HG02870 (cell line): ENCODE data around the gene HDAC3.
A peak's percentile ranks its signal among the peaks of the same experiment; 100 is the strongest.
"Not testable (repeated sequence)": the region's sequence is repeated elsewhere in the genome, so short reads cannot be mapped to it uniquely, and the experiment has no call there.

ENCODE experiments used
- ATAC-seq: cut with Tn5 transposase; IDR thresholded peaks from one replicate; pipeline ENCODE4 v1.9.1; 2021; ENCODE audit warnings: mild to moderate bottlenecking, moderate library complexity; ENCODE audit not compliant: unreplicated experiment

Gene HDAC3

DNA sequence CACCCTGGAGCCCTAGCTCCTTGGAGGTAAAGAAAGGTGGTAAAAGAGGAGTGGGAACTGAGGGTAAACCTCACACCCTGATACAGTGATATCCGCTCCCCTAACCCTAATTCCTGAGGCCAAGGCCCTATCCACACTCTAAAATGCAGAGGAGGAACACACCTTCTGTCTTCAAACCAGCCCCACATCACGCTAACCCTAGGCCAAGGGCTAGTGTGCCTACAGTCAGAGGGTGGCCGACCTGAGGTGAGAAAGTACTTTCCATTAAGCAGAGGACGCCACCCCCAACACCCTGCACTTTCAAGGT lies 590 bp downstream of the HDAC3 start:
- no peak for ATAC-seq

DNA sequence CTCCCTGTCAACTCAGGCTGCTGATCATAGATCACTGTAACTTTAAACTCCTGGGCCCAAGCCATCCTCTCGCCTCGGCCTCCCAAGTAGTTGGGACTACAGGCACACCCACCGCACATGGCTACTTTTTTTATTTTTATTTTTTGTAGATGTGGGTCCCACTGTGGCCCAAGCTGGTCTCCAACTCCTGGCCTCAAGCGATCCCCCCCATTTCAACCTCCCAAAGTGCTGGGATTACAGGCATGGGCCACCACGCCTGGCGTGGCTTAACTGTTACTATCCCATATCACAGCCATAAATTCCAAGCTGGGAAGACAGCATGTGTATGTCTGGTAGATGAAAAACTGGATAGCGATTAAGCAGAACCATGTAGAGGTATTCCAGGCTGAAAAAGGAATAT lies 1.0 kb downstream of the HDAC3 start:
- ATAC-seq, result no peak

DNA sequence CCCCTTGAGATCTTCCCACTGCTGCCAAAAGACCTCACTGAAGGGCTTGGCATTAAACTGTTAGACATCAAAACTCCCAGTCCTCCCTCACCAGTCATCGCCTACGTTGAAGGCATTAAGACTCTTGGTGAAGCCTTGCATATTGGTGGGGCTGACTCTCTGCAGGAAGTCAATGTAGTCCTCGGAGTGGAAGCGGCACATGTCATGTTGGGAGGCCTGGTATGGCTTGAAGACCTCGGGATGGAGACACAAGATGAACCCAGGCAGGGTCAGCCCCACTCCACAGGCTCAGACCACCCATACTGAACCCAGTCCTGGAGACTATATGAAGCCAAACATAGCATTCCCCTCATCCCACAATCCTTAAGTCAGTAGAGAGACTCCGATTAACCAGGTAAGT lies 1.9 kb downstream of the HDAC3 start:
- no peak for ATAC-seq

DNA sequence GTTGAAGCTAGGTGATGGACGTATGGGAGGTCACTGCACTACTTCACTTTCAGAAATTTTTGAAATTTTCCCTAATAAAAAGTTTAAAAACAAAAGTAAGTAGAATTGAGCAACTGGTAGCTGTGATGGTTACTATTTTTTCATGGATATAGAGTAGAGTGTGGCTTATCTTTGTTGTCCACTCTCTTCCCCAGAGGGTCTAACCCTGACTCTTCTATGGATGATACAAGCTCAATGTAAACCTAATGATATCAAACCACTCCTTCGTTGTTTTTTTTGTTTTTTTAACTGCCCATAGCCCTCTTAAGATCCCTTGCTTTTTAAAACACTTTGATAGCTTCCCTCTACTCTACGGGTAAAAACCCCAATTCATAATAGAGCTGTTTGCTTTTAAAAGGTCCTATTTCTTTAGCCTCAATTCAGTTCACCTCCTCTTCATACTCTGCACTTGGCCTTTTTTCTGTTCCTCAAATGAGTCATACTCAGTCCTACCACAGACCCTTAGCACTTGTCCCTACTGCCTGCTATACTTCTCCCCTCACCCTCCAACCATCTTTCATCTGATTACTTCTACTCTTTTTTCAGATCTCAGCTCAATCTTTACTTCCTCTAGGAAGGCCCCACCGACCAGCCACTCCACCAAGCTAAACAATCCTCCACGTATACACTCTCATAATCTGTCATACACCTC lies 2.6 kb downstream of the HDAC3 start:
- ATAC-seq, result peak; percentile 83

DNA sequence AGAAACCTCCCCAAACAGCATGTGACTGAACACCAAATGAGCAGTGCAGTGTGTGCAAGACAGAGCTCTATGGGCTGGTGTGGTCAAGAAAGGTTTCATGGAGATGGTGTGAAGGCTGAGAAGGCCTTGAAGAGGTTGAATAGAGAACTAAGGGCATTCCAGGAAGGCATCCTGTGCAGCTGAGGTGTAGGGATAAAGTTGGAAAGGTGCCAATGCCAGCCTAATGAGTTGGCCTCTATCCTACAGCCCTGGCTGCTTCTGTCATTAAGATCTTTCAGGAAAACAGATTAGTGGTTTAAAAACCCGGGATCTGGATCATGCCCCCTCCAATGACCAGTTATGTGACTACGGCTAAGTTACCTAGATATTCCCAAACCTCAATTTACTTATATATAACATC lies 4.0 kb downstream of the HDAC3 start:
- ATAC-seq, result no peak

DNA sequence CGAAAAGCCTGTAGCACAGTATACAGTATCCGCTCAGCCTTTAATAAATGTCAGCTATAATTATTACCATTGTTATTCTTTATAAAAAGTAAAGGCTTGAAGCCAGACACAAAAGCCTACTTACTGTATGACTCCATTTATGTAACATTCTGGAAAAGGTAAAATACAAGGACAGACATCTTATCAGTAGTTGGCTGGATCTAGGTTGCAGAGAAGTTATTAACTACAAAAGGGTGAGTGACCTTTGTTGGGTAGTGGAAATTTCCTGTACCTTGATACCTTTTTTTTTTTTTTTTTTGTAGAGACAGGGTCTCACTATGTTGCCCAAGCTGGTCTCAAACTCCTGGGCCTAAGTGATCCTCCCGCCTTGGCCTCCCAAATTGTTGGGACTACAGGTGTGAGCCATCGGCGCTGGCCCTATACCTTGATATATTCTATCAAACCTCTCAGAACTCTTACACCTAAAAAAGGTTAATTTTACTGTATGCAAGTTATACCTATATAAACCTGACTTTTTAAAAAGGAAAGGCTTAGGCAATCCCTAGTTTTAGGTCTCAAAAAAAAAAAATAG lies 6.0 kb downstream of the HDAC3 start:
- no peak for ATAC-seq

DNA sequence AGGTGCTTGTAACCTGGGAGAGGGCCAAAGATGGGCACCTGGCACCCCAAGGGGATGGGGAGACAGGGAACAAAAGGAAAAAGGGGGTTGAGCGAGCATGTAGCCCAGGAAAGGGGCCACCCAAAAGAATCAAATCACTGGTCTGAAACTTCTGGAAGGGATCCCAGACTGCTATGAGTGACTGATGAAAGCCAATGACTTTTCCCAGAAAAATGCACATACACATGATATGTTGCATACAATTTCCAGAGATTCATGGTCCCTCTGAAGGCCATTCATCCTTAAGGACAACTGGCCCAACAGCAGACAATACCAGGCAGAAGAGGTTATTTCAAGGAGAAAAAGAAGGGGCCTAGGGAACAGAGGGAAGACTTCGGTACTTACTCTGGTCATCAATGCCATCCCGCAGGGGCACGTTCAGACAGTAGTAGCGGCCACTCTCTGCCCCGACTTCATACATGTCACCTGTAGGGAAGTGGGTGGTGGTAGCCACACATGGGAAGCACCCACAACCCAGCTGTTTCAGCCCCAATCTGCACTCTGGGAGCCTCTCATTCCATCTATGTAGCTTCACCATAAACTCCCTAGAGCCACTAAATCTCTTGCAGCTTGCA lies 8.4 kb downstream of the HDAC3 start:
- no peak for ATAC-seq

DNA sequence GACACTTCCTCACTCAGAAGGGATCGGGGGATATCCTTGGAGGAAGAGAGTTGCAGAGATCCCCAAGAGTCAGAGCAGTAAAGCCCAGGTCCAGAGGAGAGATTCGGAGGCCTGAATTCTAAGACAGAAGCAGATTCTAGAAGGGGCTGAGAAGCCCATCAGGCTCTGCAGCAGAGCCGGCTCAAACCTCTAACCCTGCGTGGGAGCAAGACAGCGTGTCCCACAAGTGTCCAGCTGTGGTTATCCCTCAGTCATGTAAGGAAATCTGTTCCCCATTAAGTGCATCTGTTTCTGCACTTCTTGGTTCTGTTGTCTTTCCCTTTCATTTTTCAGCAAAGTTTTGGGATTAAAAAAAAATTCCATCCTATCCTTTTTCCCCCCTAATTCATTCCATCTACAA lies 13.0 kb downstream of the HDAC3 start:
- no peak for ATAC-seq

DNA sequence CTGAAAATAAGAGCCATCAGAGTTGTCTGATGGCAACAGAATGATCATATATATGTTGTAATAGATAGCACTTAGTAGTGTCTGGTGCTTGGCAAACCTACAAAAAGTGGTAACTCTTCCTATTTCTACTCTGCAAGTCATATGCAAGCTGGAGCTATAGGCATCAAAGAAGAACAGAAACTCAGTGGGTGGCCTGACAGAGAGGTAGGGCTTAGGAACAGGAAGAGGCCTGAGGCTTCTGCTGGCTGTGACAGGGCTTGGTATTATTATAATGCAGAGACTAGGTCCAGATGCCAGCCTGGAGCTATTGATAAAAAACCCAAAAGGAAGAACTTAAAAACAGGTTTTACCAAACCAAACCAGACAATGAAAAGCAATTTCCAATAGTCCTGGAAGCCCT lies 13.5 kb downstream of the HDAC3 start:
- ATAC-seq, result peak; percentile 50

DNA sequence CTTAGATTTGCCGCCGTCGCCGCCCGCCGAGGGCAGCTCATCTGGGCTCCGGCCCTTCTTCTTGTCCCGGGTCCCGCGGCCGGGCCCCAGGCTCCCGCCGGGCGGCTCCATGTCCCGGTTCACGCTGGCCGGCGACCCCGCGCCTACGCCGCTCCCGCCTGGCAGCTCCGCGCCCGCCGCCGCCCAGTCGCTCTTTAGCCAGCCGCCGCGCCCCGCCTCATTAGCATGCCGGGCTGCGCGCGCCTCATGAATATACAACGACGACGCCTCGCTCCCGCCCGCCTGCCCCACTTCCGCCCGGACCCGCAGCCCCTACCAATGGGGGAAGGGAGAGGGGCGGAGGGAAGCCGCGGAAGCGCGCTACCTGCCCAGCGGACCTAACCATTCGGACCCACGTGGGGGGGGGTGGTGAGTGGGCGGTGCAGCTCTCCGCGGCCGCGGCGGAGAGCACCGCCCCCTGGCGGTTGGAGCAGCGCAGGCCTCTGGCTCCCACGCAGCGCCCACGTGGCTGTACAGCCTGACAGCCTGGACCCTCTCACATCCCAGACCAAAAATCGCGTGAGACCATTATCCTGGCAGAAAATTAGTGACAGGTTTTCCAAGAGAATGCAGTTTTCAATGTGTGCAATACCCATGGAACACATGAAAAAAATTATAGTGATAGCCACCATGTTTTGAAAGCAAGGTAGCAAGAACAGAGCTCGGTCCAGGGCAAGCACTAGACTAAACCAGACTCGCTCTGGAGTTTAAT lies 17.7 kb downstream of the HDAC3 start, which contains the start of gene DIAPH1:
TSS of gene DIAPH1 (minus strand) at position 197 of the 751 bp plus-strand sequence. CDS start at position 111, 86 bp downstream.
- peak; percentile 77 for ATAC-seq

DNA sequence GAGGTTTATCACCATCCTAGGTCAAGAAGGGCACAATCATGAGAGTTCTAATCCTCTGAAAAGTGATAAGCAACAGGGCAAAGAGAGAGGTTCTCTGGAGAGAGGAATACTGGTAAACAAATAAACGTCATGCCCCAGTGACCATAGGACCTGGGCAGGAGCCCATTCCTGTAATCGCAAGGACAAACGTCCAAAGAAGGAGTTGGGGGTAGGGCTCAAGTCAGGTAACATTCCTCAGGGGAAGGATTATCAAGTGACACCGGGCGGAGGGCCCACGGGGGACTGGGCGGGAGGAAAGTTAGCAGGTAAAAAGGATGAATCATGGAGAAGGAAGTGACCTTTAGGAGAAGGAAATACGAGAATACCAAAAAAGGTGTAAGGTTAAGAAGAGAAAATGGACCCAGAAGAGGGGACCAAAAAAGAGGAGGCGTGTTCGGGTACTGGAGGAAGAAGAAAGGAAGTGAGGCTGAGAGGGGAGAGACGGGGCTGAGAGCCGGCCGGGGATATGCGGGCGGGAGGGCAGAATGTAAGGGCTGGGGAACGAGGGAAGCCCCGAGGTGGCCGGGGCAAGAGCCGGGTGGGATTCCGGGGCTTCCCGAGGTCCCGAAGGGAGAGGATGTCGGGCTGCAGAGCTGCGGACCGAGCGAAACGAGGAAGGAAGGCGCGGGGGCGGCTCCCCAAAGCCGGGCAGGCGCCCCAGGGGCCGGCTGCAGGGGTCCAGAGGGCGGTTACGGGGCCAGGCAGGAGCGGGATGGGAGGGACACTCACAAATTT lies 18.4 kb downstream of the HDAC3 start:
- ATAC-seq, result peak; percentile 21

DNA sequence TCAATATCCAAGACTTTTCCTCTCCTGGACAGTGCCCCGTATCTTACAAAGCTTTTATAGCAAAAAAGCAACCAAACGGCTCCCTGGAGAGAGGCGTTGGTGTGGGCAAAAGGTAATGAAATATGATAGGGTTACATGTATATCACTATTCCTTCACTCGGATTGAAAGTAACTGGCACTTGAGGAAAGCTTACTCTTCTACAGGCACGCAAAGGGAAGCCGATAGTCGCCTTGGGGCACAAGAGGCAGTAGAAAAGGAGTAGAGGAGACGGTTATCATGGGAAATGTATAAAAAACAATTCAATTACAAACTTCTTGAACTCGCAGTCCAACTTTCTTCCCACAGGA lies 19.0 kb downstream of the HDAC3 start:
- no peak for ATAC-seq

DNA sequence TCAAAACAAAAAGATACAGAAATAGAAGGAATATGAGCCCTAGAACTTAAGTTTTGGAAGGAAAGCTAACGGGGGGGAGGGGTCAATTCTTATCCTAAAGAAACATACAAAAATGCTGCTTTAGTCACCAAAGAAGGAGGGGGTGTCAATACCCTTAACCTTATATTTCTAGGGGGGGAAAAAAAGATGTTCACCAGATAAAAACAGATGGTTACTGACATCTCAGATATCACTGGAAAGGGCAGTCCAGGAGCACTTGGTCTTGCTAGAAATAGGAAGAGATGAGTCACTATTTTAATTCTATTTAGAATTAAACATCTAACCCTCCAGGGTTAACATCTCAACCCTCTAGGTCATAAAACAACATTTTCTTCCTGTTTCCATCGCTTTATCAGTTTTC lies 19.5 kb downstream of the HDAC3 start:
- ATAC-seq, result no peak

DNA sequence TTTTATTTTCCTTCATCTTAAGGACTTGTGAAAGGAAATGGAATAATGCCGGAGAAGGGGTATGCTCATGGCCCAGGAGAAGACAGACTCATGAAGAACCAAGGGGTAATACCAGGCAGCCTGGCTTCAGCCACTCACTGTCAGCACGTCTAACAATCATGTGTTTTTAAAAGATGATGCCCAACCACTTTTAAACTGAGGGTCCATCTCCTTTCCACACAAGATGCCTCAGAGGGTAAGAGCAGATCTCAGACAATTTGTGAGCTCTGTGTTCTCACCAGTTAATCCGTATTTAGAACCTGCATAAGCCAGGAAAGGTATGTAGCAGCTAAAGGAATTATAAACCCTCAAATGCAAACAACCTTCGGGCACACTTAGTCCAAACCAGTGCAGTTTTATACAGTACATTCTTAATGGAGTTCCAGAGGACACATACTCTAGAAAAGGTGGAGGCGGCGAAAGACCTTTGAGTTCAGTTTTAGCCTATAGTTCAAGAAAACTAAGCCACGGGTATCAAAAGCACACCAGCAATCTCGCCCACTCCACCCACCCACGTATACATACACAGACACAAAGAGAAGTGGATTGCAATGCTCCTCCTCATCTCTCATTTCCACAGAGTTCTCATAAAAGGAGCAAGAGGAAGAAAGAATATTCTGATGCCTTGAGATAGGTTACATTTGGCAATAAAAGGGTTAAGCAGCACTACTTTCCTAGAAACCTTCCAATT lies 20.5 kb downstream of the HDAC3 start:
- no peak for ATAC-seq

DNA sequence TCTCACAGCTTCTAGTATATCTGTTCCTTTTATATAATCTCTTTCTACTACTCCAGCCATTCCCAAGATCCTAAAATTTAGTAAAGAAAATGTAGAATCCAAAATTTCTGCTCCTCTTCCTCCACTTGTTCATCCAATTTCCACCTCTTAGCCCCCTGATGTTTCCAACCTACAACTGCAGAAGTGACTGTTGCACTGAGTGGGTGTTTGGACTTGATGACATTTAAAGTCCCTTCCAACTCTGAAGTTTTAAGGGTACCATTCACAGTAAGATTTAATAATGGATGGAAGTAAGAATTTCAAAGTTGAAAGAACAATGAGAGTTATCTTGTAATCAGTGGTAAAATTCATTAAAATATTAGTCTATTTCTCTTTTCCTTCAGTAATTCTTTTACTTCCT lies 23.3 kb downstream of the HDAC3 start:
- ATAC-seq, result no peak

DNA sequence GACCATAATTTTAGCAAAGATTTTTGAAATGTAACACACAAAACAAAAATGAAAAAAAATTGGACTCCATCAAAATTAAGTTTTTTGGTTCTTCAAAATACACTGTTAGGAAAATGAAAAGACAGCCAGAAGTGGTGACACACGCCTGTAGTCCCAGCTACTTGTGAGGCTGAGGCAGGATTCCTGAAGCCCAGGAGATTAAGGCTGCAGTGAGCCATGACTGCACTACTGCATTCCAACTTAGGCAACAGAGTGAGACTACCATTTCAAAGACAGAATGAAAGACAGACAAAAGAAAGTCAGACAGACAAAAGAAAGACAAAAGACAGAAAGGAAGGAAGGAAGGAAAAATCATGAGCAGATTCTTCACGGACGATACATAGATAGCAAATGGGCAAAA lies 25.4 kb downstream of the HDAC3 start:
- ATAC-seq, result no peak

DNA sequence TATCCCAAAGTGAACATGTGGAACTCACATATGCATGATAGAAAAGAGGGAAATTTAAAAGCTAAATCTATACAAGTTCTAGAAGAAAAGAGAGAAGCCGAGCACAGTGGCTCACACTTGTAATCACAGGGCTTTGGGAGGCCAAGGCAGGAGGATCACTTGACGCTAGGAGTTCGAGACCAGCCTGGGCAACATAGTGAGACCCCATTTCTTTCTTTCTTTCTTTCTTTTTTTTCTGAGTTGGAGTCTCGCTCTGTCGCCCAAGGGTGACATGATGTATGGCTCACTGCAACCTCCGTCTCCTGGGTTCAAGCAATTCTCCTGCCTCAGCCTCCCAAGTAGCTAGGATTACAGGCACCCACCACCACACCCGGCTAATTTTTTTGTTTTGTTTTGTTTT lies 26.7 kb downstream of the HDAC3 start:
- ATAC-seq, result not testable (repeated sequence)

DNA sequence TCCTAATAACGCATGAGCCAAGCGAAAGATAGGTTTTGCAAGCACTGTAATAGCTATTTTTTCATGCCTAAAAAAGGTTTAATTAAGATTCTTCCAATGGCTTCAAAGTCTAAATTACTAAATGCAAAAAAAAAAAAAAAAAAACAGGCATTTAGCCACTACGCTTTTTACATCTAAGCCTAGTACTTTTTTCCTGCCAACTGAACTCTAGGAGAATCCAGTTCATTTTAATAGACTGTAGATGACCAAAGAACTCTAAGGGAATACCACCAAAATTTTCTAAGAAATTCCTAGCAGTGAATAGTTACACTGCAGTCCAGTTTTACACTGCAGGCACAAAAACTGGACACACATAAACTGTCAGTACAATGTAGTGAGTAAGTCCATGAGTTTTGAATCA lies 27.6 kb downstream of the HDAC3 start:
- ATAC-seq, result no peak

DNA sequence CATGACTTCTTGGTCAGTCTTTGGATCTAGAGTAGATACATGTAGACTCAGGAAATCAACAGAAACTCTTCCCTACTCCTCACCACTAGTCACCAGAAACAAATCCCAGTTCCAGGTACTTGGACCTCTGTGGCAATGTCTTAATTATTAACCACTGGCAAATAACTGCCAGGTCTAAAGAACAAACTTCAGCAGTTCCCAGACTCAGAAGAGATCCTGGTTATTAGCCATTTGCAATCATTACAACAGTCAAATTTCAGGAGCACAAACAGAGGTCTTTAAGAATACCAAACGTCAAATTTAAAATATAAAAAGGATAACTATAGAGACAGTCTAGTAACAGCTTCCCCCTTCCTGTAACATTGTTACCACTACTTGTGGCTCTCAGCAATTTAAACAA lies 28.1 kb downstream of the HDAC3 start:
- ATAC-seq, result no peak

DNA sequence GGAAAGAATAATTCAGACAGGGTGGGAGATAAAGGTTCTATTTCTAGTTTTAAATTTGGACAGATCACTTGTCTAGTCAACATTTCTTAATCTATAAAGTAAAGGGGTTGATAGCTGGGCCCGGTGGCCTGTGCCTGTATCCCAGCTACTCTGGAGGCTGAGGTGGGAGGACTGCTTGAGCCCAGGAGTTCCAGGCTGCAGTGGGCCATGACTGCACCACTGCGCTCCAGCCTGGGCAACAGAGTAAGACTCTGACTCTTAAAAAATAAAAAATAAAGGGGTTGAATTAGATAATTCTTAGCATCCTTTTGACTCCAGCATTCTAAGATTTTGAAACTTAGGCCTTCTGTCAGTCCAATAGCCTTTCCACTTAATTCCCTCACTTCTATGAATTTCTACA lies 28.6 kb downstream of the HDAC3 start:
- ATAC-seq, result no peak
